ENCODE measurements around the gene EVA1A.

Gene EVA1A

GRCh38 chr2:75589391-75590105, 28.8 kb upstream of the EVA1A start:
- no peak for DNase-seq (ENCODE audit: low read depth in 2 of 2)

- no peak for DNase-seq (ENCODE audit: low read depth in 2 of 2)
These were observed 27.3 kb upstream of the EVA1A start for GRCh38 chr2:75587954-75588587.

GRCh38 chr2:75586971-75587370, 26.2 kb upstream of the EVA1A start:
- DNase-seq (ENCODE audit: low read depth in 2 of 2), result no peak

DNA sequence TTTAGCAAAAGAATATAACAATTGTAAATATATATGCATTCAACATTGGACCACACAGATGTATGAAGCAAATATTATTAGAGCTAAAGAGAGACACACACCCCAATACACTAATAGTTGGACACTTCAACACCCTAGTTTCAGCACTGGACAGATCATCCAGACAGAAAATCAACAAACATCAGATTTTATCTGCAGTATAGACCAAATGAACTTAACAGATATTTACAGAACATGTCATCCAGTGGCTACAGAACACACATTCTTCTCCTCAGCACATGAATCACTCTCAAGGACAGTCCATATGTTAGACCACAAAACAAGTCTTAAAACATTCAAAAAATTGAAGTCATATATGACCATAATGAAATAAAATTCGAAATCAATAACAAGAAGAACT, 22.1 kb upstream of the EVA1A start:
- DNase-seq (ENCODE audit: low read depth in 2 of 2), result no peak

DNA sequence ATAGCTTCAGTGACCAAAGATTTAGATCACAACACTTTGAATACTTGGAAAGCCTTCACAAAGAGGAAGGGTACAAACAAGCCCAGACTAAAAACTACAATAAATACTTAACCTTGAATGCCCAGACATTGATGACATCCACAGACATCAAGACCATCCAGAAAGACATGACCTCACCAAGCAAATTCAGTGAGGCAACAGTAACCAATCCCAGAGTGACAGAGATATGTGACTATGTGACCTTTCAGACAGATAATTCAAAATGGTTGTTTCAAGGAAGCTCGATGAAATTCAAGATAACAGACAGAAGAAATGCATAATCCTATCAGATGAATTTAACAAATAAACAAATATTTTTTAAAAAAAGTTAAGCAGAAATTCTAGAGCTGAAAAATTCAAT, 19.9 kb upstream of the EVA1A start:
- DNase-seq (ENCODE audit: low read depth in 2 of 2), result no peak

- DNase-seq (ENCODE audit: low read depth in 2 of 2), result no peak
These were observed 19.4 kb upstream of the EVA1A start for GRCh38 chr2:75580156-75580555.

DNA sequence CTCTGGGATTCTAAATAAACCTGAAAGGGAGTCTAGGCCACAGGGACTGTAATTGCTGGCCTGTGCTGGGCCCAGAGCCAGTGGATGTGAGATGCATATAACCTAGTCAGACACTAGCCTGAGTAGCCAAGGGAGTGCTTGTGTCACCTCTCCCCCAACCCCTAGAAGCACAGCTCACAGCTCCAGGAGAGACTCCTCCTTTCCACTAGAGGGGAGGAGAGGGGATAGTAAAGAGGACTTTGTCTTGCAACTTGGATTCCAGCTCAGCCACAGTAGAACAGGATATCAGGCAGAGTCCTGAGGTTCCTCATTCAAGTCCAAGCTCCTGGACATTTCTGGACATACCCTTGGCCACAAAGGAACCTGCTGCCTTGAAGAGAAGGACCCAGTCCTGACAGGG, 18.4 kb upstream of the EVA1A start:
- DNase-seq (ENCODE audit: low read depth in 2 of 2), result no peak

GRCh38 chr2:75577280-75577679, 16.5 kb upstream of the EVA1A start:
- DNase-seq (ENCODE audit: low read depth in 2 of 2), result no peak

- no peak for DNase-seq (ENCODE audit: low read depth in 2 of 2)
These were observed 13.4 kb upstream of the EVA1A start for GRCh38 chr2:75574106-75574505.

DNA sequence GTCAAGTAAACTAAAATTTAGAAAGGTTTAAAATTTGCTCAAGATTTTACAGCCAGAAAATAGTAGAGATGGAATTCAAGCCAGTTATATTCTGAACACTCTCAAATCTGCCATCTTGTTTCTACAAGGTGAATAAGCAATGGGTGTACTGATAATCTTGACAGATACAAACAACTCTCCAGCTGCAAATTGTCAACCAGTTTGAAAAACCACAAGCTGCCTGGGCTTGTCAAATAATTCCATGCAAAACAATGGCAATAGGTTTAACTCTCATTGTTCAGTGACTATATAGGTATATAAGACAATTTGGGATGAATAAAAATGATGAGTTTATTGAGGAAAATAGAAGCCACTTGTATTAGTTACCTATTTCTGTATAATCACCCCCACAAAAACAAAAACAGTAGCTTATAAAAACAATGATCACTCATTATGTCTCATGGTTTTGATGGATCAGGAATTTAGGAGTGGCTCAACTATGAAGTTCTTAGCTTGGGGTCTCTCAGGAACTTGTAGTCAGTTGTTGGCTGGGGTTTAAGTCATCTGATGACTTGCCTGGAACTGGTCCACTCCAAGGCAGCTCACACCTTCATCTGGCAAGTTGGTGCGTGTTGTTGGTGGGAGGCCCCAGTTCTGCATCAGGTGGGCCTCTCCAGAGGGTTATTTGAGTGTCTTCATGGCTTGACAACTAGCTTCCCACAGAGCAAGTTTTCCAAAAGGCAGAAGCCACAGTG, 12.6 kb upstream of the EVA1A start:
- no peak for DNase-seq (ENCODE audit: low read depth in 2 of 2)

DNA sequence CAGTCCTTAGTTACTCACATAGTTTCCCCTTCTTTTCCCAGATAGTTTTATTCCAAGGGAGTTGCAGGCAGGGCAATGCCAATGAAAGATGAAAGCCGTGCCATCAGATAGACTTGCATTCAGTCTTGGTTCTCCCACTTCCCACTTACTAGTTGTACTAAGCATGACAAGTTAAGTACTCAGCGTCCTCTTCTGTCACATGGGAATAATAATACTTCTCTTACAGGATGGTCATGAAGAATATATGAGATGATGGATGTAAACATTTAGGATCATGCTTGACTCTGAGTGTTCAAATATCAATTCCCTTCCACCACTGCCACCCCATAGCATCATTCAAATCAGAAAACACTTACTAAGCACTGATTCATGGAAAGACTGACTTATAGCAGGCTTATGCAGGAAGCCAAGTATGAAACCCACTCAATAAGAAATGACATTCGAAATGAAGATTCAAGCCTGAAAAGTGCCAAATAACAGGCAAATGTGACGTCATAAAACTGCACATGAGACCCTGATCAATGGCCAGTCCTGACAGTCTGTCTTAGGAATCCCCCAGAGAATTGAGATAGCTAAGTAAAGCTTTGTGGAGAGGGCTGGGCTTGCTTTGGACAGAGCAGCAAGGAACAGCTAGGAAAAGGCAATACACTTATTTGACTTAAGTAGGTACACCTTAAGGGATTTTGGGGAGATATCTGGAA, 11.1 kb upstream of the EVA1A start:
- no peak for DNase-seq (ENCODE audit: low read depth in 2 of 2)

DNA sequence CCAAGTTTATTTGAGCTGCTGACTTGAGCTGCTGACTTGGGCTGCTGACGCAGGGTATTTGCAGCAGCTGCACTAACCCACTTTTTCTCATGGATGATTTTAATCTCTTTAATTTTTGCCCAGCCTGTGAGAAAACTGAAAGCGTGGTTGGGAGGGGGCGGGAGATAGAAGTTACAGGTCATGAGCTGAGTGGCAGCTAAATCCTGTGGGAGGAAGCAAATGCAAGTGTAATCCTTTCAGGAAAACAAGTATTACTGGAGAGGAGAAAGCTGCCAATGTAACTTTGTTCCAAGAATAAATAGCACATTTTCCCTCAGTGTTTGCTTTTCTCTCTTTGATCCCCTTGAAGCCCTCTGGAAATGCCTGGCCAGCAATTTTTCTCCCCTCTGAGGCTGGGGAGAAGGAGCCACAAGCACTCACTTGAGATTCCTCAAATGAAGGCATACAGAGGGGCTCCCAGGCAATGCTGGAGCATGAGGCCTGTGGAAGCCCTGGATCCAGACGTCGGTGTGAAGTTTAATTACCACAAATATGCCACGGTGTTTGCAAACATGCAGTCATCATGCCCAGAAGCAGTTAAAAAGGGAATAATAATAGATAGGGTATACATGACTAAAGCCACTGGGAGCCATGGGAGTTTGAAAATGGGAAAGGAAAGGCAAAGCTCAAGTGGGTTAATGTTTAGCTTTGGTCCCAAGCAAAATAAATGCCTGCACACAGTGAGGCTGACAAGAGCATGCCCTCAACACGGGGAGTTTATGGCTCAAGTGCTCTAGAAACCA, 10.4 kb upstream of the EVA1A start:
- DNase-seq (ENCODE audit: low read depth in 2 of 2), result no peak

DNA sequence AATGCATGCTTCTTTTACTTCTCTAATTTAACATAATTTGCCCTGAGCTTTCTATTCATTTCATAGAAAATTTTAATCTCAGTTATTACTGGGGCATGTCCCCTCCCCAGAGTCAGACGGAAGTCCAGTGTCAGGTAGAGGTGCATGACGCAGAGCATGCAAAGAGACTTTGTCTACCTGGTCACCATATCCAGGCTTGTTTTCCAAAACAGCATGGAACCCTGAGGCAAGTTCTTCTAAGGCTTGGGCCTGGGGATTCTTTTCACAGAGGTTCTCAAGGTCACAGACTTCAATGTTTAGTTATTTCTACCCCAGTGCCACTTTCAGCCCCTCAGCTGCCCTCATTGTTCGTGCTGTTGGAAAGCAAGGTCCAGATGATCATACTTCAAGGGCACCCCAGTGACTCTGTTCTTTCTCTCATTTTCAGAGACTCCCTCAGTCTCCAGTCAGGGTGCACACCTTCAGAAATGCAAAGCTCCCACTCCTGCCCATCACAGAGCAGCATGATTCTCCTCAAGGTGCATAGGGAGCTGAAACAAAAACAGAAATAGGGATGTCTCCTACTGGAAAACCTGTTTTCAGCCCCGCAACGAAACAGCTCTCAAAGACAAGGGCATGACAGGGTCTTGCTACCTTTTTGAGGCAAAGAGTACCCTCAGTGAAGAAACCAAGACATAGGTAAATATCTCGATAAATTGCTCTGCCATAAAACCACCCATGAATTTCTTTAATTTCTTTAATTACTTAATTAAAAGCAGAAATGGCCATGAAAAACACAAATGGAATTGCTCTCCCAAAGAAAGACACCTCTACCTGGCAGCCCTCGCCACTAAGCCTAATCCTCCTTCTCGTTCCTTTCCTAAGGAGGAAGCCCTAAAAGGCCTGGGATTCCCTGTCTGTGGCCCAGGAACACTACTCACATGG, 9.5 kb upstream of the EVA1A start:
- no peak for DNase-seq (ENCODE audit: low read depth in 2 of 2)

- DNase-seq (ENCODE audit: low read depth in 2 of 2), result no peak
These were observed 8.8 kb upstream of the EVA1A start for GRCh38 chr2:75569546-75569945.

- no peak for DNase-seq (ENCODE audit: low read depth in 2 of 2)
These were observed 7.4 kb upstream of the EVA1A start for GRCh38 chr2:75568174-75568573.

DNA sequence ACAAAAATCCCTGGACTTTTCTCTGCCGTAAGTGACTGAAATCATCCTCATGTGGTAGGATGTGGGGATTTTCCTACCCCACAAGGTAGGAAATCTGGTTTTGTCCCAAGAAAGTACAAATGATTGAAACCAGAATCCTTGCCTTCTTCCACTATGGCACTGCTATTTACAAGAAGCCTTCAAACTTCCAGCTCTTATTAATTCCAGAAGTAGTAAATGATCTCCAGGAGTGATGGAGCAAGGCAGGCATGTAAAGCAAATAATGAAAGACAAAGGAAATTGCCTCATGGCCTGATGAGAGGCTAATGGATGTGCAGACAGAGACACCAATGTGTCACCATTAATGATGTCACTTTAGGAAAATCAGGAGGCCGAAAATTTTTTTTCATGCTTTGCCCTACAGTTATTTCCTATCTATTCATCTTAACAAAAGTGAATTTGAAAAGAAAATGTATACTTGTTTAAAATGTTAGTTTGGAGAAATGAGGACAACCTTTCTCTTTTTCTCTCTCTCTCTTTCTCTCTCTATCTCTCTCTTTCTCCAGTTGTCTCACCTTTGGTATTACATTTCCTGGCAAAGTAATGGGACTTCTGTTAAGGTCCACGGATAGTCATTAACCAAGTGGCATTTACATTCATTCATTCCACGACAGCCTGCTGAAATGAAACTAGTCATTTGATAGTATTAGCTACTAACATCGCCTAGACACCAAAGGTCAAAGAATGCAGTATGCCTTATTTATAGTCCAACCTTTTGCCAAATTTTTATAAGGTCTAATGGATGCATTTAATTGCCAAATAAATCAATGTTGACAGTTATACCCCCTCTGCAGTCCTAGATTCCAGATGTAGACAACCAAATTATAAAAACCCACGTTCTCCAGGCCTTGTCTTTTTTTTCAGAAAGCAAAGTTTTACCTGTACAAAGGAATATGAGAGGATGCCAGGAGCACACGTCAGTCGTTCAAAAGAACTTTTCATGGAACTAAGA, 5.0 kb upstream of the EVA1A start:
- DNase-seq (ENCODE audit: low read depth in 2 of 2), result no peak

- DNase-seq (ENCODE audit: low read depth in 2 of 2), result no peak
These were observed 4.1 kb upstream of the EVA1A start for GRCh38 chr2:75564713-75565359.

DNA sequence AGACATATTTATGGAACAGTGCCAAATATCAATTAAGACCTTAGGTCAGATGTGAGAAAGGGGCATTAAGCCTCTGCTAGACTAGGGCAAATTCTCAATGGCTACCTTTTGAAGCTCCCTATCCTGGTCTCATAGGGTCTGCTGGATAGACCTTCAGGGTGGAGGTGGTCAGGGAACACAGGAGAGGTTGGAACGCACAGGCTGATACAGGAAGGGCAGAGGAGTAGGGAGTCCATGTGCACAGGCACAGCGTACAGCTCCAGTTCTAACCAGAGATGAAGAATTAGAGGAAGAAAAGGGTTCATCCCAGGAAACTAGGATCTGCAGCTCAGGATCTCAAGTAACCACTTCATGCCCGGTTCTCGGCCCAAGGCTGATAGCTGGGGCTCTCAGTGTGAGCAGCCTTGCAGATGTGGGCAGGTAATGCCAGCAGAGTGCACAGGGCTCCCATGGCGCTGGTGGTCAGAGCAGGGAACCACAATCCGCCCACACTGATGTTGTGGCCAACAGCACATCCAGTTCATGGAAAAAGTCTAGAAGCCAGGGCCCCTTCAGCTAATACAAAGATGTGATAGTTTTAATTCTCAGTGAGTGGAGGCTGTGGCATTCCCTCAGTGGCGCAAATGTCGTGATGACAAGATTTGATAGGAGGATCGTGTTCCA, 3.4 kb upstream of the EVA1A start:
- no peak for DNase-seq (ENCODE audit: low read depth in 2 of 2)

All from stimulated activated CD8-positive, alpha-beta memory T cell treated with anti-CD3 and anti-CD28 coated beads, Interleukin-2, amount 100 ng/mL, for 1 hour (primary cell).